OCI-LY7 (cell line): ENCODE measurements around the gene AURKAIP1. TPM values are rescaled to one million over a fixed set of nuclear protein-coding genes. Genes with fewer than 3 reads are reported as not detected.

Source experiments
- BruUV-seq: library from RNA; stranded (reverse); fragments of 400-500 nt; replicated peaks from 2 replicates; lab custom pipeline; 2021; lab: Mats Ljungman, UMichigan
- CTCF ChIA-PET: fragments of 300-600 bp; sonication (Branson Sonifier 250); formaldehyde crosslinking; loops from one replicate; lab custom pipeline; 2022; ENCODE audit warnings: antibody characterized with exemption; ENCODE audit not compliant: unreplicated experiment; lab: Charles Lee
- POLR2A ChIA-PET: fragments of 300-600 bp; sonication (Branson Sonifier 250); formaldehyde crosslinking; loops from one replicate; lab custom pipeline; 2022; ENCODE audit warnings: antibody characterized with exemption; lab: Charles Lee
- DNase-seq: peaks from one replicate; pipeline ENCODE4 v3.0.0-alpha.2; 2015; ENCODE audit warnings: low spot score
- H2AFZ ChIP-seq: fragments of 200-600 bp; sonication (generic), shearing (Covaris generic); 2 replicates; pipeline ENCODE4 v1.6.1; 2014; ENCODE audit warnings: mild to moderate bottlenecking, antibody characterized with exemption, low read length, moderate library complexity
- H3K27ac ChIP-seq: fragments of 200-600 bp; sonication (generic); 2 replicates; pipeline ENCODE4 v1.5.1; 2014; ENCODE audit warnings: mixed run types, low read depth, mild to moderate bottlenecking, moderate library complexity, low read length, inconsistent platforms; ENCODE audit not compliant: poor library complexity, severe bottlenecking
- H3K36me3 ChIP-seq: fragments of 200-600 bp; sonication (generic); 2 replicates; pipeline ENCODE4 v1.6.1; 2014; ENCODE audit warnings: mild to moderate bottlenecking, antibody characterized with exemption, low read length, moderate library complexity, mixed read lengths; ENCODE audit not compliant: insufficient read depth
- H3K4me1 ChIP-seq: fragments of 200-600 bp; sonication (generic); 2 replicates; pipeline ENCODE4 v1.5.1; 2014; ENCODE audit warnings: mild to moderate bottlenecking, low read length; ENCODE audit not compliant: insufficient read depth, poor library complexity, severe bottlenecking
- H3K4me2 ChIP-seq: fragments of 200-600 bp; sonication (generic); 2 replicates; pipeline ENCODE4 v1.6.1; 2014; ENCODE audit warnings: mild to moderate bottlenecking, low read length
- H3K4me3 ChIP-seq: fragments of 200-600 bp; sonication (generic); 2 replicates; pipeline ENCODE4 v1.5.1; 2014; ENCODE audit warnings: mild to moderate bottlenecking, low read depth, low read length; ENCODE audit not compliant: poor library complexity, severe bottlenecking
- H3K79me2 ChIP-seq: fragments of 200-600 bp; sonication (generic); 2 replicates; pipeline ENCODE4 v1.6.1; 2016; ENCODE audit warnings: low read depth, mild to moderate bottlenecking, low read length, moderate library complexity, mixed read lengths; ENCODE audit not compliant: insufficient read depth
- H3K9me2 ChIP-seq: fragments of 200-600 bp; sonication (generic); 2 replicates; pipeline ENCODE4 v1.6.1; 2016; ENCODE audit warnings: mild to moderate bottlenecking, low read length, mixed read lengths; ENCODE audit not compliant: insufficient read depth
- H3K9me3 ChIP-seq: fragments of 200-600 bp; sonication (generic); 2 replicates; pipeline ENCODE4 v1.6.1; 2014; ENCODE audit warnings: mild to moderate bottlenecking, mixed run types, low read length, mixed read lengths
- H4K20me1 ChIP-seq: fragments of 200-600 bp; sonication (generic); 2 replicates; pipeline ENCODE4 v1.6.1; 2014; ENCODE audit warnings: mild to moderate bottlenecking, antibody characterized with exemption, low read length, moderate library complexity, mixed read lengths; ENCODE audit not compliant: insufficient read depth
- CTCF ChIP-seq: fragments of 200-600 bp; sonication (generic); conservative IDR thresholded peaks from 2 replicates; pipeline ENCODE4 v1.5.1; 2014; ENCODE audit warnings: mild to moderate bottlenecking, antibody characterized with exemption, low read length, moderate library complexity, mixed read lengths
- EZH2phosphoT487 ChIP-seq: fragments of 200-600 bp; sonication (generic); IDR thresholded peaks from 2 replicates; pipeline ENCODE4 v1.6.1; 2018; ENCODE audit warnings: low read depth, borderline replicate concordance, mild to moderate bottlenecking, mixed run types, antibody characterized with exemption, low read length, moderate library complexity, mixed read lengths
- intact Hi-C: fragments of 100-400 bp; cut with micrococcal nuclease; formaldehyde crosslinking; loops from one replicate; pipeline ENCODE4 v1.10.0; 2022; ENCODE audit not compliant: unreplicated experiment
- total RNA-seq, 2 experiments: library from RNA; depleted of rRNA in 1 of 2; stranded (reverse); fragments of >200 nt in 1 of 2; shearing (Covaris generic) in 1 of 2; gene quantifications; 2 replicates each; pipeline ENCODE4 v1.2.3, GENCODE V29; 2014 to 2022

The AURKAIP1 gene
- total RNA-seq, 2 experiments from 2014 or later = 163 to 172 TPM

- Histone ChIP-seq H3K36me3 (peaks cover 48% of the 10 kb centered on the region), H3K4me1 (peaks cover 38% of the 10 kb centered on the region), H3K4me2 (peak overlapping the region; percentile 94), H3K79me2 (peaks cover 20% of the 10 kb centered on the region), H3K27ac (peak overlapping the region; percentile 75), H4K20me1 (no peaks in the 10 kb centered on the region), H2AFZ (no peak overlapping the region), H3K9me3 (no peaks in the 10 kb centered on the region), H3K4me3 (peak overlapping the region; percentile 99), H3K9me2 (no peaks in the 10 kb centered on the region)
- POLR2A ChIA-PET = no interaction called here
- CTCF ChIA-PET = no interaction called here
- BruUV-seq = TSS peak; percentile 96
- TF ChIP-seq EZH2phosphoT487 (no peak), CTCF (no peak)
- intact Hi-C loops = loop anchor here (2.0 kb wide), 2 partner anchors 49 to 89 kb away; partner anchors contain the start of genes CPTP and INTS11
- DNase-seq = no peak
Observed at GRCh38 chr1:1373815-1374588, 1.0 kb downstream of the AURKAIP1 start.

GRCh38 chr1:1373051-1373814 is 1.8 kb downstream of the AURKAIP1 start:
- Histone ChIP-seq H3K36me3 (peaks cover 49% of the 10 kb centered on the region), H3K4me2 (peak overlapping the region; percentile 94), H3K79me2 (peaks cover 20% of the 10 kb centered on the region), H3K9me2 (no peaks in the 10 kb centered on the region), H3K9me3 (no peaks in the 10 kb centered on the region), H2AFZ (no peak overlapping the region), H3K4me3 (peak overlapping the region; percentile 99), H3K27ac (no peak overlapping the region), H4K20me1 (no peaks in the 10 kb centered on the region), H3K4me1 (peaks cover 38% of the 10 kb centered on the region)
- intact Hi-C loops = loop anchor here (2.0 kb wide), 1 partner anchor 90 kb away; no protein-coding TSS in a partner anchor
- CTCF ChIA-PET = no interaction called here
- POLR2A ChIA-PET = no interaction called here
- DNase-seq = no peak
- no TSS peak for BruUV-seq
- TF ChIP-seq CTCF (no peak), EZH2phosphoT487 (no peak)
